HG02970 (cell line): ENCODE data around the gene IRX2.

Source experiments
- ATAC-seq: cut with Tn5 transposase; IDR thresholded peaks from one replicate; pipeline ENCODE4 v1.9.1; 2021; ENCODE audit warnings: mild to moderate bottlenecking, moderate library complexity, moderate number of reproducible peaks; ENCODE audit not compliant: unreplicated experiment, low FRiP score

IRX2 gene

GRCh38 chr5:2742921-2743679 lies 8.4 kb downstream of the IRX2 start:
- ATAC-seq, result no peak

- ATAC-seq, result no peak
Observed at GRCh38 chr5:2741956-2742355, 9.5 kb downstream of the IRX2 start.

DNA sequence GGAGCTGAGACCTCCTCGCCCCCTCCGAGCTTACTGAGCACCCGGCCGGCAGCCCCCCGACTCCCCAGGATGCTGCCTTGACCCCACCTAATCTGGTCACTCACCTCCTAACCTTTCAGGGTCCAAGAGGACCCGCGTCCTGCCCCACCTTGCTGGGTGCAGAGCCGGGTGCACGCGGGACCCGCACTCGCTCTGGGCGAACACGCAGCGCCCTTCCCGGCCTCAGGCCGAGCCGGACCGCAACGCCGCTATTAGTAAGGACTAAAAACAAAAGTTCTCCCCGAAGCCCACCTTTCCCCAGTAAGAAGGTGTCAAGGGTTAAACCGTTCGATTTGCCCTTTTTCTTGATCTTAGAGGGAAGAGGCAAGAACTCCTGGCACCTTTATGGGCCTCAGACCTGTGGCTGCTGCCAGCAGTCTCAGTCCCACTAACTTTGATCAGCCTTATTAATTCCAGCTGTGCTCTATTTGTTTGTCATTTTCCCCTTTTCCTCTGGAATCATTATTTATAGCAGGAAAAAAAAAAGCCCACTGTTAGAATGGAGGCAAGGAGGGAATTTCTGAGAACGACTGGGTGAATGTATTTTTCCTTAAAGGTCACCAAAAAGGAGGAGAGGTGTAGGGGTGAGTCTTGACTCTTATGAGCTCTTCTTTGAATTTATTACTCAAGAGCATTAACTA lies 10.5 kb downstream of the IRX2 start:
- no peak for ATAC-seq

DNA sequence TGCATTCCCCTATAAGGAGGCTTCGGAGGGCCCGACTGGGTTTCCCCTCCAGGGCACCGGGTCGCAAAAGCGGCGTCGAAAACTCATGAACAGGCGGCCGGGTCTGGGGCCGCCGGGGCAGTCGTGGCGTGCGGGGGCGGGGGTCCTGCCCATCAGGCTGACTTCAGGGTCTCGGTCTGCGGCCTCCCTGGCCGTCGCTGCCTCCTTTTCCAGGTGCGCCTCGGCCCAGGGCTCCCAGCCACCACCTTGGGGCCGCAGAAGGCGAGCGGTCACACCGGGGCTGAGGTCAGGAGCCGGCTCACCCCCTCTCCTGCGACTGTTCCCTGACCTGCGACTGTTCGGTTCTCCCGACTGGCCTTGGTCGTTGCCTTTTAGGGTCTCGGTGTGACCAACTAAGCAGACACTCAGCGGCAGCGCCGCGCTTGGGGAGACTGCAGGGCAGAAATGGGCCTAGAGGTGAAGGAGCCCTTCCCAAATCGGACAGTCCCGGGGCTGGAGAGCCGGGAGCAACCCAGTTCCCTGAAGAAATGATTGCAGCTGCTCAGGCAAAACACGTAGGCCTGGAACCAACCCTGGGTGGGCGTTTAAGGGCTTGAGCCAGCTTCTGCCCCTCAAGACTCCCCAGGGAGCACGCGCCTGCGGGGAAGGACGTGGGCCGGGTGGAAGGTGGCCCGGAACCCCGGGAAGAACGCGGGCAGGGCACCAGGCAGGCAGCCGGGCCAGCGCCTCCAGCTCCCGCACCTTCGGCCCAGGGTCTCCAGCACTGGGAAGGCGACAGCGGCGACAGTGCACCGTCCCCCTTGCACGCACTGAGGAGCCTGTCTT lies 11.2 kb downstream of the IRX2 start:
- ATAC-seq, result no peak

DNA sequence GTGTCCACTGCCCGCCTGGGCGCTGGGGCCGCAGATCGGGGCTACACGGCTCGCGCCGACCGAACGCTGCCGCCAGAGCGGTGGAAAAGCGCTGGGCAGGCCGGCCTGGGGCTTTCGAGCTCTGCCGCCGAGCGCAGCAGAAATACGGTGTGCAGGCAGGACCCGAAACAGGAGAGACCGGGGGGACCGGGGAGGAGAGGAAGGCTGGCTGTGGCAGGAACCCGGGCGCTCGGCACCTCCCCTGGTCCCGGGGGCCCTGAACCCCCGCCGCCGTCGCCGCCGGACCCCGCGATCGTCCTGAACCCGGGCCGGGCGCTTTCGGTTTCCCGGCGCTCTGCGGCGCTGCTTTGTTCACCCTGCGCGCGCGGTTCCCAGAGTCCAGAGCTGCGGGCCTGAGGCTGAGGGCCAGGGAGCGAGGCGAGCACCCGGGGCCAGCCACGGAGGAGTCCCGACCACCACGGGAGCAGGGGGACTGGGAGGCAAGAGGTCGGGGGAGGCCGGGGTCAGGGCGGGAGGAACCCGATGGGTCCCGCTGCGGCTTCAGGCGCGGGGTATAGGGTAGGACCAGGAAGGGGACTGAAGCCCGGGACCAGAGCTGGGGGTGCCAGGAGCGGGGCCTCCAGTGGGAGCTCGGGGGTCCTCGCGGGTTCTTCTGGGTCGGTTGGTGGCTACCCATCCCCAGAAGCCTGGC lies 12.0 kb downstream of the IRX2 start:
- ATAC-seq, result no peak

DNA sequence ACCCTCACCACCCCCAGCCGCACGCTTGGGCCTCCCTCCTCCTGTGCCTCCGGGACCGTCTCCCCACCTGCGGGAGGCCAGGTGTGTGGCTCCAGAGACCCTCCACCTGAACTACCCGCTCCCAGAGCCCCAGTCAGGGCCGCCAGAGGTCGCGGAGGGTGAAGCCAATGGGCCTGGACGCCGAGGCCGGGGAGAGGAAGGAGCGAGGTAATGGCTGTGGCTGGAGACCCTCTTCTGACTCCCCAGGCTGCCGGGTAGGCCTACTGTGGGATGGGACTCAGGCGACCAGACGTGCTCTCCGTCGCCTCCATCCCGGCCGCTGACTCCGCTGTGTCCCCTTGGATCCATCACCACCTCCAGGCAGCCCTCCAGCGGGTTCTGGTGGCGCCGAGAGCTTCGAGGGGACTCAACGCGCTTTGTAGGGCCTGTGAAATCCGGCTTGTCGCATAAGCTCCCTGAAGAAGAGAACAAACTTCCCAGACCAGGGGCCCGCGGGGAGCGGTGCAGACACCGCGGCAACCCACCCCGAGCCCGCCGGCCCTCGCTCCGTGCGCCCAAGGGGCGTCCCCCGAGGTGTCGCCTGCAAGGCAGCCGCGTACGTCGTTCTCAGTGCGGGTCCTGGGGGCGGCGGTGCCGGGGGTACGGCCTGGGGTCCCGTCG lies 12.6 kb downstream of the IRX2 start:
- no peak for ATAC-seq

DNA sequence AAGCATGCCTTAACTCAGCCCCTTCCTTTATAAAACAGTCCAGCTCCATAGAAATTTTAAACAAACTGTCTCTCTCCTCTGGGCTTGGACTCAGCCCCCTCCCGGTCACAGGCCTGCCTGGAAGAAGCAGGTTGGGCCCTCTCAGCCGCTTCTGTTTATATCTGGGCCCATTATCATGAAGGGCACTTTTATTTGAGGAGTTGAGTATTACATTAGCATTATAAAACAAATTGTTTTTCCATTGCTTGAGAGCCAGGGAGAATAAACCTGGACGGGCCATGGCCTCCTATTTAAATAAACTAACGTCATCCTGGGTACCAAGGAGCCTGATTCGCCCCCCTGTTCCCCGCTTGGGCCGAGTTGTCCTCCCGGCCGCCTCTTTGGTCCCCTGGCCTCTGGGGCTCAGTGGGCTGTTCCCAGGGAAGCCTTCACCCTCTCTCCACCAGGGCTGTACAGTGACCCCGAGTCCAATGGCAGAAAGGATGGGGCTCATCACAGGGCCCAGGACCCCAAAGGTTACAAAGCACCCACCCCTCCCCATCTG lies 13.2 kb downstream of the IRX2 start:
- ATAC-seq, result no peak

DNA sequence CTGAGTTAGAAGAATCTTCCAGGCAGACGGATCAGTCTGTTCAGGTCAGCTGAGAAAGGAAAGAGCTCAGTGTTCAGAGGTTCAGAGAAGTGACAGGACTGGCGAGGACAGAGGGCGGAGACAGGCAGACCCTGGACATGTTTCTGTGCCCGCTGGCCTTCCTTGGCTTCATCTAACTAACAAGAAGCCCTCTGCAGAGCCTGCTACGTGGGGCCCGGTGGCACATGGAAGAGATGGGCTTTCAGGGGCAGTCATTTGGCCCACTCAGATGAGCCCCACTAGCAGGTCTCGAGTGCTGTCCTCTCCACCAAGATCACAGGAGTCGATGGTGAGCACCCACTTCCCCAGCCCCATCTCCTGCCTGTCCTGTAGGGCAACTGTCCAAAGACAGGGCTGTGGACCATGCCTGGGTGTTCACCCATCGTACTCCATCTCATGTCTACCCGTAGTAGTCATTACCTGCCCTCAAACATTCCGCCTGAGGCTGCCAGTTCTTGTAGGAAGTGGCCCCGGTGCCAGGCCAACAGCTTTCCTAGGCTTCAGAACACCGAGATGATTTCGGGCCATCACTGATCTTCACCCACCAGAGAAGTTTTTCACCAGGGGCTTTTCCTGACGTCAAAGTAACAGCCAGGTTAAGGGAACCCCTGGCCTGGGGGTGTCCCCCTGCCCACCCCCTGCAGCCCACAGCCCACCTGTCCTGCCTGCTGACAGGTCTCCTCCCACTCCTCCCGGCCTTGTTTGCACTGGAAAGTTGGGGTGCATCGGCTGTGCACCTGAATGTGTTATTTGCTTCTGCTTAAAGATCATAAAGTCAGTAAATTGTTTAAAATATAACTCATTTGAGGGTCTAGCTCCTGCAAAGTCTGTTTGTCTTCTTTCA lies 14.0 kb downstream of the IRX2 start:
- no peak for ATAC-seq

- ATAC-seq, result no peak
Observed at GRCh38 chr5:2736872-2737271, 14.6 kb downstream of the IRX2 start.

GRCh38 chr5:2735996-2736395 lies 15.5 kb downstream of the IRX2 start:
- ATAC-seq, result no peak

DNA sequence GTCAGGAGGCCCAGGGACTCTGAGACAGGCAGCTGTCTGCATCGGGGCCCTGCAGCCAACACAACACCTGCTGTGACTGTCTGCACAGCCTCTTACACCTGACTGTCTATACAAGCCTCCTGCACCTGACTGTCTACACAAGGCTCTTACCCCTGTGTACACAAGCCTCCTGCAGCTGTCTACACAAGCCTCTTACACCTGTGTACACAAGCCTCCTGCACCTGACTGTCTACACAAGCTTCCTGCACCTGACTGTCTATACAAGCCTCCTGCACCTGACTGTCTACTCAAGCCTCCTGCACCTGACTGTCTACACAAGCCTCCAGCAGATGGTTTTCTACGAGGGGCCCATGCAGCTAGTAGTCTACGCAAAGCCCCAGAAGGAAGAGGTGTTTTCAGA lies 18.6 kb downstream of the IRX2 start:
- no peak for ATAC-seq

DNA sequence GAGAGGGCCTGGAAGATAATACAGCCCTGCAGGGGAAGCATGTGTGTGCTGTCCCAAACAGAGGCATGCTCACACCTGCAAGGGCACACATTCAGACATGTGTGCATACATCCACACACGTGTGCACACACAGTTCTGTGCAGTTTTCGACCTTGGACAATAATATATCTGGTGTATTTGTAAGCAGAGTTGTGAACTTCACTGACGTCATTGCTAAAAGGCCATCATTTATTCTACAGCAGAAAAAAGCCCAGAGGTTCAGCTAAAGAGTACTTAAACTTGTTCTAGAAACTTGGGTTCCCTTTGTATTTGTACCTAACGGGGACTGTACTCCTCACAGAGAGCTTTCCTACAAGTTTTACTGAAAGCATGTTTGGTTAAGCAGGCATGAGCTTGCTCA lies 19.5 kb downstream of the IRX2 start:
- no peak for ATAC-seq

- no peak for ATAC-seq
Observed at GRCh38 chr5:2729189-2729588, 22.3 kb downstream of the IRX2 start.

DNA sequence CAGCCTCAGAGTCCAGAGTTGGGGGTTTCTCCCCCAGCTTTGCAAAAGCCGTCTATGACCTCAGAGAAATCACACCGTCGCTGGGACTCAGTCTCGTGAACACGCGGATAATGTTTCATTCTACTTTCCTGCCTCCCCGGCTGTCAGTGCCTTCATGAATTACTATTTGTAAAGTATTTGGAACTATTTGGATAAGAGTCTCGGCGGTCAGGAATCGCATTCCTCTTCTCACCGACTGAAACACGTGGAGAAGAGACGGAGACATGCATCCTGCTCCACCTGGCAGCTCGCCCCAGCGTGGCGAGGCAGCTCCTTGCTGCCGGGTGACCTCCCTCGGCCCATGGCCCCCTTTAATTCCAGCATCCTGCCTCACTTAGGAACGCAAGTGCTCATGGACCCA lies 23.9 kb downstream of the IRX2 start:
- no peak for ATAC-seq

GRCh38 chr5:2725980-2726765 lies 25.3 kb downstream of the IRX2 start:
- no peak for ATAC-seq

- ATAC-seq, result no peak
Observed at GRCh38 chr5:2724831-2725230, 26.6 kb downstream of the IRX2 start.

GRCh38 chr5:2724031-2724581 lies 27.4 kb downstream of the IRX2 start:
- ATAC-seq, result no peak

GRCh38 chr5:2722901-2723300 lies 28.6 kb downstream of the IRX2 start:
- ATAC-seq, result no peak
